ENCODE data around the gene WASF3. TPM values are rescaled to one million over a fixed set of nuclear protein-coding genes. Genes with fewer than 3 reads are reported as not detected.

Gene WASF3
- polyA plus RNA-seq, 4 donors, result 0.22 to 5.4 (median 2.2) TPM

DNA sequence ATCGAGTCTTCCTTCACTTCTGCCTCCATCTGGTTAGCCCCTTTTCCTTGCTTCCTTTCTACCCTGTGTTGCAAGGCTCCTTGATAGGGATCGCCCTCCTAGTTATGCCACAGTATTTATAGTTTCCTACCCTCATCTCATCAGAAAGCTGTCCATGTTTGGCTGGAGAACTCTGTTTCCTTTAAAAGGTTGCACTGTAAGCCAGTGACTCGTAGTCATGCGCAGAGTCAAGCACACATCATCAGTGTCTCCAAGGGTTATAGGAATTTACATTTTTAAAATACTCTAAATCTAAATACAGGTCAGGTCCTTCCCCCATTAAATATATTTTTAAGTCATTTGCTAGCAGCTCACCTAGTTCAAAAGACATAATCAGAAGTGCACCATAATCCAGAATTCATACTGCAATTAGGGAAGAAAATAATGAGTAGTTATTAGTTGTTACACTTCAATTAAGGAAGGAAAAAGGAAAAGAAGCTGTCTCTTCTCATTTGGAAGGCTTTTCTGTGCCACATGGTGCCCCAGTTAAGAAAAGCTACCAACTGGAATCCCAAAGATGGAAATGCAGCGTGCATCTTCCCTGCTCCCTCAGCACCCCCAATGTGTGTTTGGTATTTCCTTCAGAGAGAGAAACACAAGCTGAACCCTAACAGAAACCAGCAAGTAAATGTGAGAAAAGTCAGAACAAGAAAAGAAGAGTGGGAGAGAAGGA is 122.1 kb downstream of the WASF3 start:
- 92 to 95% (median 92%) methylated on average over 5 of the region's 5 CpGs for WGBS, 3 donors
- no peaks in the 10 kb centered on the region for H3K27me3 ChIP-seq (ENCODE audit: control insufficient read depth in 3 of 3, insufficient read depth in 3 of 3, low read length in 3 of 3)
- no peaks in the 10 kb centered on the region for H3K9me3 ChIP-seq (ENCODE audit: control insufficient read depth in 2 of 2, insufficient read depth in 1 of 2, low read depth in 1 of 2, low read length in 1 of 2)
- FAIRE-seq (no peak), DNase-seq (no peak)
- H3K4me3 ChIP-seq (ENCODE audit: low read depth in 1 of 3, low read length in 3 of 3), result no peak overlapping the region
- H3K36me3 ChIP-seq (ENCODE audit: control insufficient read depth in 3 of 3, insufficient read depth in 2 of 3, low read depth in 1 of 3, low read length in 3 of 3), result peaks cover 0 to 10% (median 0%) of the 10 kb centered on the region in 3 donors
- no peak overlapping the region for H3K27ac ChIP-seq (ENCODE audit: low read depth in 1 of 3, low read length in 2 of 3)
- H3K4me1 ChIP-seq (ENCODE audit: control insufficient read depth in 3 of 3, insufficient read depth in 2 of 3, low read depth in 1 of 3, low read length in 2 of 3), result no peaks in the 10 kb centered on the region

DNA sequence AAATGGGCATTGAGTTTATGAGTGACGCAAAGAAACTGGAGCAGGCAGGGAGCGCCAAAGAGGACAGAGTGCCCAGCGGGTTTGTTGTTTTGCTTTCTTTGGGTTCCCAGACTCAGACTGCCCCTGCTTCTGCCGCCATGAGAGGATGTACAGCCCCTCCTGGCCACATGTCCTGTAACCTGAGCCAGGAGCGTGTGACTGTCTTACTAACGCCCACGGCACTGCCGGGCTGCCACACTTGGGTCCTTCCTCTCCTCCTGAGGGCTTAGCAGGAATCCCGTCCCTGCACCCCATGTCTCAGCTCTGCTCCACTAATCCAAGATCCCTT is 122.6 kb downstream of the WASF3 start:
- Histone ChIP-seq H3K4me1 (ENCODE audit: control insufficient read depth in 3 of 3, insufficient read depth in 2 of 3, low read depth in 1 of 3, low read length in 2 of 3) (no peaks in the 10 kb centered on the region), H3K4me3 (ENCODE audit: low read depth in 1 of 3, low read length in 3 of 3) (no peak overlapping the region), H3K9me3 (ENCODE audit: control insufficient read depth in 2 of 2, insufficient read depth in 1 of 2, low read depth in 1 of 2, low read length in 1 of 2) (no peaks in the 10 kb centered on the region), H3K36me3 (ENCODE audit: control insufficient read depth in 3 of 3, insufficient read depth in 2 of 3, low read depth in 1 of 3, low read length in 3 of 3) (peaks cover 0 to 10% (median 0%) of the 10 kb centered on the region in 3 donors), H3K27me3 (ENCODE audit: control insufficient read depth in 3 of 3, insufficient read depth in 3 of 3, low read length in 3 of 3) (no peaks in the 10 kb centered on the region), H3K27ac (ENCODE audit: low read depth in 1 of 3, low read length in 2 of 3) (no peak overlapping the region)
- no peak for DNase-seq
- 73 to 83% (median 81%) methylated on average over 9 of the region's 9 CpGs for WGBS, 3 donors
- FAIRE-seq, result no peak

DNA sequence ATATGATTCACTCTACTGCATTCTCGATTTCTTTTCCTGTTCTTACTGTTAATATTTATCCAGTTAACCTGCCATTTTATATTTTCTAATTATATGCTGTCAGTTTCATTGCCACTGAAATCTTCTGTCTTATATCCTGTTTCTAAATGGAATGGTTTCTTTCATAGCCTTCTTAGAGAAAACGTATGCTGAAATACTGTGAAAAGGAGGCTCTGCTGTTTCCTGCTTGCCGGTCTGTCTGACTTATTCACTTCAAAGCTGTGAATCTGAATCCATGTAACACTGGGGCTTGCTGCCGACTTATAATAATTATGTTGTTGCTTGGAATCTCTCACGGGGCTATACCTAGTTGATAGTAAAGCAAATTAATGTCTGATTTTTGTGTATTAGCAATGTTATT is 123.1 kb downstream of the WASF3 start:
- 73 to 79% (median 76%) methylated on average over 5 of the region's 5 CpGs for WGBS, 3 donors
- Histone ChIP-seq H3K9me3 (ENCODE audit: control insufficient read depth in 2 of 2, insufficient read depth in 1 of 2, low read depth in 1 of 2, low read length in 1 of 2) (no peaks in the 10 kb centered on the region), H3K4me1 (ENCODE audit: control insufficient read depth in 3 of 3, insufficient read depth in 2 of 3, low read depth in 1 of 3, low read length in 2 of 3) (no peaks in the 10 kb centered on the region), H3K4me3 (ENCODE audit: low read depth in 1 of 3, low read length in 3 of 3) (no peak overlapping the region), H3K27me3 (ENCODE audit: control insufficient read depth in 3 of 3, insufficient read depth in 3 of 3, low read length in 3 of 3) (no peaks in the 10 kb centered on the region), H3K27ac (ENCODE audit: low read depth in 1 of 3, low read length in 2 of 3) (no peak overlapping the region), H3K36me3 (ENCODE audit: control insufficient read depth in 3 of 3, insufficient read depth in 2 of 3, low read depth in 1 of 3, low read length in 3 of 3) (peaks cover 0 to 10% (median 0%) of the 10 kb centered on the region in 3 donors)
- FAIRE-seq, result no peak
- no peak for DNase-seq

DNA sequence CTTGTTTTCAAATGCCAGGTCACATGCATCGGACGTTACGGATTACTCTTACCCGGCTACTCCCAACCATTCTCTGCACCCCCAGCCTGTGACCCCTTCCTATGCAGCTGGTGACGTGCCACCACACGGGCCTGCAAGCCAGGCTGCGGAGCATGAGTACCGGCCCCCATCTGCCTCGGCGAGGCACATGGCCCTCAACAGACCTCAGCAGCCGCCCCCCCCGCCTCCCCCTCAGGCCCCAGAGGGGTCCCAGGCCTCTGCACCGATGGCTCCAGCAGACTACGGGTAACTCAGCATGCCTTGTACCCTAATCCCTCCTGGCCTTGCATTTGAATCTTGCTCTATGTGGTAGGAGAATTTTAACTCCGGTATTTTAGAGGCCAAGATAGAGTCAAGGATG is 123.6 kb downstream of the WASF3 start:
- Histone ChIP-seq H3K36me3 (ENCODE audit: control insufficient read depth in 3 of 3, insufficient read depth in 2 of 3, low read depth in 1 of 3, low read length in 3 of 3) (peaks cover 0 to 10% (median 0%) of the 10 kb centered on the region in 3 donors), H3K4me3 (ENCODE audit: low read depth in 1 of 3, low read length in 3 of 3) (no peak overlapping the region), H3K27me3 (ENCODE audit: control insufficient read depth in 3 of 3, insufficient read depth in 3 of 3, low read length in 3 of 3) (no peaks in the 10 kb centered on the region), H3K9me3 (ENCODE audit: control insufficient read depth in 2 of 2, insufficient read depth in 1 of 2, low read depth in 1 of 2, low read length in 1 of 2) (no peaks in the 10 kb centered on the region), H3K4me1 (ENCODE audit: control insufficient read depth in 3 of 3, insufficient read depth in 2 of 3, low read depth in 1 of 3, low read length in 2 of 3) (no peaks in the 10 kb centered on the region), H3K27ac (ENCODE audit: low read depth in 1 of 3, low read length in 2 of 3) (no peak overlapping the region)
- DNase-seq, result no peak
- no peak for FAIRE-seq
- WGBS, 3 donors, result 85 to 90% (median 89%) methylated on average over 15 of the region's 15 CpGs

DNA sequence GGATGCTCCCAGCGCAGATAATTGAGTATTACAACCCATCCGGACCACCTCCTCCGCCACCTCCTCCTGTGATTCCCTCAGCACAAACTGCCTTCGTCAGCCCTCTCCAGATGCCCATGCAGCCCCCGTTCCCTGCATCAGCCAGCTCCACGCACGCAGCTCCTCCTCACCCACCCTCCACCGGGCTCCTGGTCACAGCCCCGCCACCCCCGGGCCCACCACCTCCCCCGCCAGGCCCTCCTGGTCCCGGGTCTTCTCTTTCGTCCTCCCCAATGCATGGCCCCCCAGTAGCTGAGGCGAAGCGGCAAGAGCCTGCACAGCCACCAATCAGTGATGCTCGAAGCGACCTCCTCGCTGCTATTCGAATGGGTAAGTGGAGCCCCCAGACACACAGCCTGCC is 125.1 kb downstream of the WASF3 start:
- DNase-seq, result no peak
- WGBS, 3 donors, result 92 to 94% (median 93%) methylated on average over 19 of the region's 19 CpGs
- H3K36me3 ChIP-seq (ENCODE audit: control insufficient read depth in 3 of 3, insufficient read depth in 2 of 3, low read depth in 1 of 3, low read length in 3 of 3), result peaks cover 0 to 10% (median 0%) of the 10 kb centered on the region in 3 donors
- no peaks in the 10 kb centered on the region for H3K27me3 ChIP-seq (ENCODE audit: control insufficient read depth in 3 of 3, insufficient read depth in 3 of 3, low read length in 3 of 3)
- no peak for FAIRE-seq
- H3K4me1 ChIP-seq (ENCODE audit: control insufficient read depth in 3 of 3, insufficient read depth in 2 of 3, low read depth in 1 of 3, low read length in 2 of 3), result no peaks in the 10 kb centered on the region
- H3K27ac ChIP-seq (ENCODE audit: low read depth in 1 of 3, low read length in 2 of 3), result no peak overlapping the region
- no peak overlapping the region for H3K4me3 ChIP-seq (ENCODE audit: low read depth in 1 of 3, low read length in 3 of 3)
- H3K9me3 ChIP-seq (ENCODE audit: control insufficient read depth in 2 of 2, insufficient read depth in 1 of 2, low read depth in 1 of 2, low read length in 1 of 2), result no peaks in the 10 kb centered on the region

DNA sequence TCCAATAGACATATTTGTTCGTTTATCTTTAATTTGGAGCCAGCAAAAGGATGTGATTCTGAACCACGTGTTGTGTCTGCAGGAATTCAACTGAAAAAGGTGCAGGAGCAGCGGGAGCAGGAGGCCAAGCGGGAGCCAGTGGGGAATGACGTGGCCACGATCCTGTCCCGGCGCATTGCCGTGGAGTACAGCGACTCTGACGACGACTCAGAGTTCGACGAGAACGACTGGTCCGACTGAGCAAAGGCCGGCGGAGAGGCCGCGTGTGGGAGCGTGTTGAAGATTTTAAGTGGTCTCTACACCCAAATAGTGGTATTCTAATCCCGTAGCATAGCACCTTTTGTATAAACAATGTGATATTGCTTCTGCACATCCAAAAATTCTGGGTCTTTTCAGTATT is 128.1 kb downstream of the WASF3 start:
- Histone ChIP-seq H3K9me3 (ENCODE audit: control insufficient read depth in 2 of 2, insufficient read depth in 1 of 2, low read depth in 1 of 2, low read length in 1 of 2) (peaks cover 0 to 9% of the 10 kb centered on the region in 2 donors), H3K36me3 (ENCODE audit: control insufficient read depth in 3 of 3, insufficient read depth in 2 of 3, low read depth in 1 of 3, low read length in 3 of 3) (peaks cover 0 to 12% (median 0%) of the 10 kb centered on the region in 3 donors), H3K4me3 (ENCODE audit: low read depth in 1 of 3, low read length in 3 of 3) (no peak overlapping the region), H3K27ac (ENCODE audit: low read depth in 1 of 3, low read length in 2 of 3) (no peak overlapping the region), H3K27me3 (ENCODE audit: control insufficient read depth in 3 of 3, insufficient read depth in 3 of 3, low read length in 3 of 3) (no peaks in the 10 kb centered on the region), H3K4me1 (ENCODE audit: control insufficient read depth in 3 of 3, insufficient read depth in 2 of 3, low read depth in 1 of 3, low read length in 2 of 3) (no peaks in the 10 kb centered on the region)
- WGBS, 3 donors, result 89 to 93% (median 93%) methylated on average over 22 of the region's 22 CpGs
- FAIRE-seq (no peak), DNase-seq (no peak)

DNA sequence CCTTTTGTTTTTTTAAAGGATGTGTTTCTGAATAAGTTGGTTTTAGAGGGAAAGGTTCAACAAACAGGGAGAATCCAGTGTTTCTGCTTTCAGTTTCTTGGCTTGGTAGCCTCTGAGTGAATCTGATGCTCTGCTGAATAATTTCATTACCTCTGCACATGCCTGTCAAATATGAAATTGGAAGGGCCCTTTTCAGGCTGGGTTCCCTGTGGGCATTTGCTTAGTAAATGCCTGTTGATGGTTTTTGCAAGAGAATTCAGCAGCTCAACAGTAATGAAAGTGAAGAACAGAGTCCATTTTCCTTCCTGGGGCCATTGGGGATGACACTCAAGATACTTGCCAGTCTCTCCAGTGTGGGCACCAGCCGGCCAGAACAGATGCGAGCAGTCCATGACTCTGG is 128.8 kb downstream of the WASF3 start:
- Histone ChIP-seq H3K27me3 (ENCODE audit: control insufficient read depth in 3 of 3, insufficient read depth in 3 of 3, low read length in 3 of 3) (no peaks in the 10 kb centered on the region), H3K27ac (ENCODE audit: low read depth in 1 of 3, low read length in 2 of 3) (no peak overlapping the region), H3K9me3 (ENCODE audit: control insufficient read depth in 2 of 2, insufficient read depth in 1 of 2, low read depth in 1 of 2, low read length in 1 of 2) (peaks cover 0 to 9% of the 10 kb centered on the region in 2 donors), H3K4me3 (ENCODE audit: low read depth in 1 of 3, low read length in 3 of 3) (no peak overlapping the region), H3K36me3 (ENCODE audit: control insufficient read depth in 3 of 3, insufficient read depth in 2 of 3, low read depth in 1 of 3, low read length in 3 of 3) (peaks cover 0 to 12% (median 0%) of the 10 kb centered on the region in 3 donors), H3K4me1 (ENCODE audit: control insufficient read depth in 3 of 3, insufficient read depth in 2 of 3, low read depth in 1 of 3, low read length in 2 of 3) (no peaks in the 10 kb centered on the region)
- FAIRE-seq (no peak), DNase-seq (no peak)
- 89 to 98% (median 94%) methylated on average over 2 of the region's 2 CpGs for WGBS, 3 donors

DNA sequence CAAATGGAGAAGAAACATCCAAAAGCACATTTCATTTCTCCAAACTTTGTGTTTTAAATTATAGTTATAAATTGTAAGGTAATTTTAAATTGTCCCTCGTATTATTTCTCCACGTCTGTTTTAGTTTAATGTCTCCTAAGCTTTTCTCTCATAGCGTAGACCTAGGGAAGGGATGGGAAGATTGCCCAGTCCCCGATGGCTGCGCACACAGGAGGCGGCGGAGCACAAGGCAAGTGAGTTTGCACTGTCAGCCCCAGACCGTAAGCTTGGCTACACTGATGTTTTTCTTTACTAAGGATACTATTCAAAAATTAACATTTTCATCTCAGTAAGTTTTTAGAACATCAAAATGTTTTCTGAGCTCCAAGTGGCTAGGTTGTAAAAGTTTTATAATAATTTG is 130.8 kb downstream of the WASF3 start:
- FAIRE-seq (no peak), DNase-seq (no peak)
- H3K27me3 ChIP-seq (ENCODE audit: control insufficient read depth in 3 of 3, insufficient read depth in 3 of 3, low read length in 3 of 3), result no peaks in the 10 kb centered on the region
- no peak overlapping the region for H3K27ac ChIP-seq (ENCODE audit: low read depth in 1 of 3, low read length in 2 of 3)
- no peaks in the 10 kb centered on the region for H3K4me1 ChIP-seq (ENCODE audit: control insufficient read depth in 3 of 3, insufficient read depth in 2 of 3, low read depth in 1 of 3, low read length in 2 of 3)
- H3K4me3 ChIP-seq (ENCODE audit: low read depth in 1 of 3, low read length in 3 of 3), result no peak overlapping the region
- peaks cover 0 to 6% (median 0%) of the 10 kb centered on the region in 3 donors for H3K36me3 ChIP-seq (ENCODE audit: control insufficient read depth in 3 of 3, insufficient read depth in 2 of 3, low read depth in 1 of 3, low read length in 3 of 3)
- 81 to 94% (median 91%) methylated on average over 8 of the region's 8 CpGs for WGBS, 3 donors
- H3K9me3 ChIP-seq (ENCODE audit: control insufficient read depth in 2 of 2, insufficient read depth in 1 of 2, low read depth in 1 of 2, low read length in 1 of 2), result peaks cover 0 to 12% of the 10 kb centered on the region in 2 donors

DNA sequence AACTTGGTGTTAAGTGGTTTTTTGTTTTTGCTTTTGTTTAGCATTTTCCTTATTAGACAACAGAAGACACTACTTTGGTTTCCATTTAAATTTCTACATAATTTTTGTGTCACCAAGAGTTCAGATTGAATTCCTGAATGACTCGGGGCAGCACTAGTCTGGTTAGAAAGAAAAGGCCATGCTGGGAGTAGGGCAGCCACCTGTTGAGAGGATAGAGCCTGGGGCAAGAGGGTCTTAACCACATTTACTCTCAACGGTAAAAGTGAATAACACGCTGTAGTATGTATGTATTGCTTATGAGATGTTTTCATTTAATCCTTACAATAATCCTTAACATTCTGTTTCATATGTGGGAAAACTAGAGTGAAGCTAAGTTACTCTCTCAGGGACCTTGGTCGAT is 131.5 kb downstream of the WASF3 start:
- no peak overlapping the region for H3K27ac ChIP-seq (ENCODE audit: low read depth in 1 of 3, low read length in 2 of 3)
- no peaks in the 10 kb centered on the region for H3K4me1 ChIP-seq (ENCODE audit: control insufficient read depth in 3 of 3, insufficient read depth in 2 of 3, low read depth in 1 of 3, low read length in 2 of 3)
- H3K9me3 ChIP-seq (ENCODE audit: control insufficient read depth in 2 of 2, insufficient read depth in 1 of 2, low read depth in 1 of 2, low read length in 1 of 2), result peaks cover 0 to 12% of the 10 kb centered on the region in 2 donors
- H3K36me3 ChIP-seq (ENCODE audit: control insufficient read depth in 3 of 3, insufficient read depth in 2 of 3, low read depth in 1 of 3, low read length in 3 of 3), result peaks cover 0 to 2% (median 0%) of the 10 kb centered on the region in 3 donors
- no peaks in the 10 kb centered on the region for H3K27me3 ChIP-seq (ENCODE audit: control insufficient read depth in 3 of 3, insufficient read depth in 3 of 3, low read length in 3 of 3)
- DNase-seq, result no peak
- 81 to 93% (median 92%) methylated on average over 4 of the region's 4 CpGs for WGBS, 3 donors
- FAIRE-seq, result no peak
- H3K4me3 ChIP-seq (ENCODE audit: low read depth in 1 of 3, low read length in 3 of 3), result no peak overlapping the region
